ENCODE measurements around the gene PRSS23.
"Not testable (repeated sequence)": the region's sequence is repeated elsewhere in the genome, so short reads cannot be mapped to it uniquely, and the experiment has no call there.

The PRSS23 gene

GRCh38 chr11:86815726-86816125 is 15.4 kb downstream of the PRSS23 start:
- DNase-seq (ENCODE audit: low read depth) = no peak

- no peak for DNase-seq (ENCODE audit: low read depth)
Observed at GRCh38 chr11:86816251-86816726, 15.9 kb downstream of the PRSS23 start.

GRCh38 chr11:86818462-86819192 is 18.3 kb downstream of the PRSS23 start:
- no peak for DNase-seq (ENCODE audit: low read depth)

GRCh38 chr11:86824139-86824538 is 23.8 kb downstream of the PRSS23 start:
- DNase-seq (ENCODE audit: low read depth) = not testable (repeated sequence)

GRCh38 chr11:86834376-86834775 is 34.0 kb downstream of the PRSS23 start:
- DNase-seq (ENCODE audit: low read depth) = not testable (repeated sequence)

GRCh38 chr11:86844762-86845508 is 44.6 kb downstream of the PRSS23 start:
- not testable (repeated sequence) for DNase-seq (ENCODE audit: low read depth)

- DNase-seq (ENCODE audit: low read depth) = no peak
Observed at GRCh38 chr11:86848132-86848531, 47.8 kb downstream of the PRSS23 start.

GRCh38 chr11:86849679-86850078 is 49.3 kb downstream of the PRSS23 start:
- no peak for DNase-seq (ENCODE audit: low read depth)

Measured in activated T-cell treated with anti-CD3 and anti-CD28 coated beads for 1 hour (primary cell).